Measurements from ENCODE around the gene CDCA3.

The CDCA3 gene

DNA sequence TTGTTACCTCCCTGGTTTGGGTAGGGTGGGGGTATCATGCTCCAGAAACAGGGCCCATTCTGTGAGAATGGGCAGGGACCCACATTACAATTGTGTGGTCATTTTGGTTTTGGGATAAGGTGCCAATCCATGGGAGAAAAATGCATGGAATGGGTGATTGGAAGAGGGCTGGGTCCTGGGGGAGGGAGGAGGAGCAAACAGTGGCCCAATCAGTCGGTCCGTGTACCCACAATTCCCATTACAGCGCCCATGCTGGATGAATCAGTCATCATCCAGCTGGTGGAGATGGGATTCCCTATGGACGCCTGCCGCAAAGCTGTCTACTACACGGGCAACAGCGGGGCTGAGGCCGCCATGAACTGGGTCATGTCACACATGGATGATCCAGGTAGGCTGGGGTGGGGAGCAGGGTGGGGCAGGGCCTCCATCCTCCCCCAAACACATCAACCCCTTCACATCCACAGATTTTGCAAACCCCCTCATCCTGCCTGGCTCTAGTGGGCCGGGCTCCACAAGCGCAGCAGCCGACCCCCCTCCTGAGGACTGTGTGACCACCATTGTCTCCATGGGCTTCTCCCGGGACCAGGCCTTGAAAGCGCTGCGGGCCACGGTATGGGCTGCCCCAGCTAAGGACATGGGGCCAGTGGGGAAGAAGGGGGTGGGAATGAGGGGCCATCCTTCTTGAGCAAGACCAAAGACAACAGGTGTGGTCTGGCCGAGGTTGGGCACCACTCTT is 12.7 kb upstream of the CDCA3 start:
- TF ChIP-seq, protein P1, sequence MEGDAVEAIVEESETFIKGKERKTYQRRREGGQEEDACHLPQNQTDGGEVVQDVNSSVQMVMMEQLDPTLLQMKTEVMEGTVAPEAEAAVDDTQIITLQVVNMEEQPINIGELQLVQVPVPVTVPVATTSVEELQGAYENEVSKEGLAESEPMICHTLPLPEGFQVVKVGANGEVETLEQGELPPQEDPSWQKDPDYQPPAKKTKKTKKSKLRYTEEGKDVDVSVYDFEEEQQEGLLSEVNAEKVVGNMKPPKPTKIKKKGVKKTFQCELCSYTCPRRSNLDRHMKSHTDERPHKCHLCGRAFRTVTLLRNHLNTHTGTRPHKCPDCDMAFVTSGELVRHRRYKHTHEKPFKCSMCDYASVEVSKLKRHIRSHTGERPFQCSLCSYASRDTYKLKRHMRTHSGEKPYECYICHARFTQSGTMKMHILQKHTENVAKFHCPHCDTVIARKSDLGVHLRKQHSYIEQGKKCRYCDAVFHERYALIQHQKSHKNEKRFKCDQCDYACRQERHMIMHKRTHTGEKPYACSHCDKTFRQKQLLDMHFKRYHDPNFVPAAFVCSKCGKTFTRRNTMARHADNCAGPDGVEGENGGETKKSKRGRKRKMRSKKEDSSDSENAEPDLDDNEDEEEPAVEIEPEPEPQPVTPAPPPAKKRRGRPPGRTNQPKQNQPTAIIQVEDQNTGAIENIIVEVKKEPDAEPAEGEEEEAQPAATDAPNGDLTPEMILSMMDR (IDR thresholded peaks at IDR 0.05; ENCODE audit: low read depth, low read length, missing control alignments), result no peak
- H3K4me3 ChIP-seq (replicated peaks; ENCODE audit: low read depth, low read length), result no peak overlapping the region
- DNase-seq (ENCODE audit: extremely low read depth, low read depth), result no peak

DNA sequence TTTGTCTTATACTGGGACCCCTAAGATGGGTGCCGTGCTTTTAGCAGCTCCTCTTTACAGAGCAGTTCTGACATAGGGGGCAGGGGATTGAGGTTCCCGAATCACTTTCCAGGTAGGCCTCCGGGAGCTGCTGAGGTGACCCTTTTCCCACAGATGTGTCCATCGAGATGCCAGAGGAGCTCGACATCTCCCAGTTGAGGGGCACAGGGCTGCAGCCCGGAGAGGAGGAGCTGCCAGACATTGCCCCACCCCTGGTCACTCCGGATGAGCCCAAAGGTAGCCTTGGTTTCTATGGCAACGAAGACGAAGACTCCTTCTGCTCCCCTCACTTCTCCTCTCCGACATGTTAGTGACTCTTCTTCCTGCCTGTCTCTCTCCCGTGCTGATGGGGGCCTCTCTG is 11.9 kb upstream of the CDCA3 start:
- H3K4me3 ChIP-seq (replicated peaks; ENCODE audit: low read depth, low read length), result no peak overlapping the region
- TF ChIP-seq, protein P1 (IDR thresholded peaks at IDR 0.05; ENCODE audit: low read depth, low read length, missing control alignments), result no peak
- no peak for DNase-seq (ENCODE audit: extremely low read depth, low read depth)

DNA sequence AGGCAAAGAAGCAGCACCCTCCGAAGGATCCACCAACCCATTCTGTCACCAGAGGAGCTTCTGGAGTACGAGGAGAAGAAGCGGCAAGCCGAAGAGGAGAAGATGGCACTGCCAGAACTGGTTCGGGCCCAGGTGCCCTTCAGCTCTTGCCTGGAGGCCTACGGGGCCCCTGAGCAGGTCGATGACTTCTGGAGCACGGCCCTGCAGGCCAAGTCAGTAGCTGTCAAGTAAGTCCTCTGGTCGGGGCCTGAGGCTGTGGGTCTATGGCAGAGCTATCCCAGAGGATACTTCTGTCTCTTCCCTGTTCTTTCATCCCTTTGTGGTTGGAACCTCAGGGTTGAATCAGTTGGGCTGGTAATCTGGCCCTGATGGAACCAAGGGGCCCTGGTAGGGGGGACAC is 10.3 kb upstream of the CDCA3 start:
- TF ChIP-seq, protein P1 (IDR thresholded peaks at IDR 0.05; ENCODE audit: low read depth, low read length, missing control alignments), result no peak
- DNase-seq (ENCODE audit: extremely low read depth, low read depth), result no peak
- no peak overlapping the region for H3K4me3 ChIP-seq (replicated peaks; ENCODE audit: low read depth, low read length)

DNA sequence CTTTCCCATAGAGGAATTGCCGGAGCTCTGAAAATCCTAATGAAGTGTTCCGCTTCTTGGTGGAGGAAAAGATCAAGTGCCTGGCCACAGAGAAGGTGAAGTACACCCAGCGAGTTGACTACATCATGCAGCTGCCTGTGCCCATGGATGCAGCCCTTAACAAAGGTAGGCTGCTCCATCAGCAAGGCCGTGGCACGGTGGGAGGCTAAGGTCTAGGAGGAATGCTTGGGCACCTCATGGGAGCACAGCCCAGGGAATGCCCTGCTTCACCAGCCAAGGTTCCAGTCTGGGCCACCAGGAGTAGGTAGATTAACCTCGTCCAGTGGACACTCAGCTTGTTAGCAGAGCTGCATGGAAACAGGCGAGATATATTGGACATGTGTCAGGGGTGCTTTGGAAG is 9.9 kb upstream of the CDCA3 start:
- TF ChIP-seq, protein P1 (IDR thresholded peaks at IDR 0.05; ENCODE audit: low read depth, low read length, missing control alignments), result no peak
- no peak overlapping the region for H3K4me3 ChIP-seq (replicated peaks; ENCODE audit: low read depth, low read length)

DNA sequence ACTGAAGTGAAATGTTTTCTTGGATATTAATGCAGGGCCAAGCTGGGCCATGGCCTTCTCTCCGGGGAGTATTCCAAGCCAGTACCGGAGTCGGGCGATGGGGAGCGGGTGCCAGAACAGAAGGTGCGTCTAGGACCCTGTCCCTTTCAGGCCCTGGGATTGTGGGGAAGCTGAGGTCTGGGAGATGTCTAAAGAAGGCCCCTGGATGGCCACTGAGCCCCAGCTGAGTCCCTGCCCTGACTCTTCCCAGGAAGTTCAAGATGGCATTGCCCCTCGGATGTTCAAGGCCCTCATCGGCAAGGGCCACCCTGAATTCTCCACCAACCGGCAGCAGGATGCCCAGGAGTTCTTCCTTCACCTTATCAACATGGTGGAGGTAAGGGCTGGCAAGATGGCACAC is 9.0 kb upstream of the CDCA3 start:
- H3K4me3 ChIP-seq (replicated peaks; ENCODE audit: low read depth, low read length), result no peak overlapping the region
- no peak for DNase-seq (ENCODE audit: extremely low read depth, low read depth)
- TF ChIP-seq, protein P1 (IDR thresholded peaks at IDR 0.05; ENCODE audit: low read depth, low read length, missing control alignments), result no peak

More for the DNA sequence above, 9.9 kb upstream of the CDCA3 start:
- no peak for DNase-seq (ENCODE audit: extremely low read depth, low read depth)

DNA sequence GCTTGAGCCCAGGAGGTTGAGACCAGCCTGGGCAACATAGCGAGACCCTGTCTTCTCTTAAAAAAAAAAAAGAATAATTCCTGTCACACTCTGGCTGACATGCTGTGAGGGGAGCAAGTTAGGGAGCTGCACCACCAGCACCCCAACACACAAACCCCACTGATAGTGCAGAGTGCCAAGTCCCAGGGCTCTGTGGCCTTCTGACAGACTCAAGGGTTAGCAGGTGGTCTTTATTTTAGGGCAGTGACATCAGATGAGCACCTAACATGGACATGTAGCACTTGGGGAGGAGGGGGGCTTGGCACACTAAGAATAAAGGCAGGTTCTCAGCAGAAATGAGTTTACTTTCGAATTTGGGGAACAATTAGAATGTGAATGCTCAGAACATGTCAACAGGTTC is 7.7 kb upstream of the CDCA3 start:
- no peak for DNase-seq (ENCODE audit: extremely low read depth, low read depth)
- TF ChIP-seq, protein P1 (IDR thresholded peaks at IDR 0.05; ENCODE audit: low read depth, low read length, missing control alignments), result no peak
- no peak overlapping the region for H3K4me3 ChIP-seq (replicated peaks; ENCODE audit: low read depth, low read length)

DNA sequence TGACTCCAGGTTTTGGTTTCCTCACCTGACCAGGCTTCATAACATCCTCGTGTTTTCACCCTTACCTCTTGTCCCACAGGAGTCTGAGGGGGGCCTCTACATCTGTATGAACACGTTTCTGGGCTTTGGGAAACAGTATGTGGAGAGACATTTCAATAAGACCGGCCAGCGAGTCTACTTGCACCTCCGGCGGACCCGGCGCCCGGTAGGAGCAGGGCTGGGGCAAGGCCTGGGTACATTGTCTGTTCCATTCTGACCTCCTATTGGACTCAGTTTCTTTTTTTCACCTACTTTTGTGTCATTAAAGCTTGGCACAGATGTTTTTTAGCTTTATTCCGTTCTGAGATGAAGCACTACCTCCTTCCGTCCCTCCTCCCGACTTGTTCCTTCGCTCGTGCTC is 4.2 kb upstream of the CDCA3 start:
- H3K4me3 ChIP-seq (replicated peaks; ENCODE audit: low read depth, low read length), result no peak overlapping the region

More for the DNA sequence above, 4.2 kb upstream of the CDCA3 start:
- DNase-seq (ENCODE audit: extremely low read depth, low read depth), result no peak
- TF ChIP-seq, protein P1 (IDR thresholded peaks at IDR 0.05; ENCODE audit: low read depth, low read length, missing control alignments), result no peak

Measured in HFF-Myc (cell line).